HFFc6 (cell line): ENCODE results near the gene NPAS4. TPM values are rescaled to one million over a fixed set of nuclear protein-coding genes. Genes with fewer than 3 reads are reported as not detected.

Experiments used
- DNase-seq: peaks from one replicate; pipeline ENCODE4 v3.0.0-alpha.2; 2018
- H3K27ac Mint-ChIP-seq: 2 replicates; pipeline ENCODE4 v1.8.0; 2020; ENCODE audit warnings: mild to moderate bottlenecking, mixed read lengths
- H3K27me3 Mint-ChIP-seq: 2 replicates; pipeline ENCODE4 v1.8.0; 2021; ENCODE audit warnings: mild to moderate bottlenecking, moderate library complexity, mixed read lengths; ENCODE audit not compliant: insufficient read depth
- H3K36me3 Mint-ChIP-seq: 2 replicates; pipeline ENCODE4 v1.8.0; 2021; ENCODE audit warnings: low read depth, mixed read lengths
- H3K4me1 Mint-ChIP-seq: 2 replicates; pipeline ENCODE4 v1.8.0; 2020; ENCODE audit warnings: low read depth, mixed read lengths
- H3K4me3 Mint-ChIP-seq: 2 replicates; pipeline ENCODE4 v1.8.0; 2020; ENCODE audit warnings: mild to moderate bottlenecking, moderate library complexity, mixed read lengths
- H3K9me3 Mint-ChIP-seq: 2 replicates; pipeline ENCODE4 v1.8.0; 2020; ENCODE audit warnings: mild to moderate bottlenecking, mixed read lengths
- CTCF ChIP-seq: fragments of 200-600 bp; sonication (generic); IDR thresholded peaks from 2 replicates; pipeline ENCODE4 v1.5.0; 2021; ENCODE audit warnings: antibody characterized with exemption, mild to moderate bottlenecking
- total RNA-seq, 6 experiments: library from RNA; stranded (reverse); fragmentation: NEBNext Ultra II Directional; extraction: Animal tissue kit (Norgen Biotek cat#: 25700); gene quantifications; 2 replicates in 1 of 6; 3 replicates in 5 of 6; pipeline ENCODE4 v1.2.3, GENCODE V29; 2021

NPAS4 gene
- total RNA-seq, 6 experiments from 2014 or later: 0.14 to 0.36 (median 0.35) TPM; not detected in 3

GRCh38 chr11:66386171-66387069 is 34.4 kb upstream of the NPAS4 start:
- Mint-ChIP-seq H3K27me3 (peaks cover 10% of the 10 kb centered on the region), H3K36me3 (no peaks in the 10 kb centered on the region), H3K9me3 (no peaks in the 10 kb centered on the region), H3K4me1 (peaks cover 12% of the 10 kb centered on the region), H3K27ac (no peak overlapping the region), H3K4me3 (peak overlapping the region; percentile 75)
- peak; percentile 67 for DNase-seq
- peak; percentile 95 for TF ChIP-seq CTCF

GRCh38 chr11:66388780-66389386 is 32.0 kb upstream of the NPAS4 start:
- Mint-ChIP-seq H3K36me3 (no peaks in the 10 kb centered on the region), H3K27me3 (peaks cover 14% of the 10 kb centered on the region), H3K9me3 (no peaks in the 10 kb centered on the region), H3K4me3 (no peak overlapping the region), H3K27ac (no peak overlapping the region), H3K4me1 (peaks cover 12% of the 10 kb centered on the region)
- DNase-seq: peak; percentile 71
- TF ChIP-seq CTCF: peak; percentile 85

GRCh38 chr11:66391322-66391721 is 29.5 kb upstream of the NPAS4 start:
- no peak overlapping the region for H3K4me3 Mint-ChIP-seq
- DNase-seq: no peak
- no peaks in the 10 kb centered on the region for H3K36me3 Mint-ChIP-seq
- no peaks in the 10 kb centered on the region for H3K9me3 Mint-ChIP-seq
- H3K27me3 Mint-ChIP-seq: peaks cover 14% of the 10 kb centered on the region
- no peak overlapping the region for H3K27ac Mint-ChIP-seq
- no peak for TF ChIP-seq CTCF
- H3K4me1 Mint-ChIP-seq: peaks cover 7% of the 10 kb centered on the region

- no peaks in the 10 kb centered on the region for H3K36me3 Mint-ChIP-seq
- peaks cover 25% of the 10 kb centered on the region for H3K27me3 Mint-ChIP-seq
- TF ChIP-seq CTCF: no peak
- H3K27ac Mint-ChIP-seq: no peak overlapping the region
- no peak overlapping the region for H3K4me3 Mint-ChIP-seq
- DNase-seq: no peak
- H3K9me3 Mint-ChIP-seq: no peaks in the 10 kb centered on the region
- H3K4me1 Mint-ChIP-seq: 0 out of 2 replicates have a peak, but pooled peaks cover 3% of the 10 kb centered on the region
Measured at GRCh38 chr11:66393954-66394353, 26.9 kb upstream of the NPAS4 start.

- Mint-ChIP-seq H3K4me3 (no peak overlapping the region), H3K36me3 (no peaks in the 10 kb centered on the region), H3K9me3 (no peaks in the 10 kb centered on the region), H3K4me1 (no peaks in the 10 kb centered on the region), H3K27me3 (peaks cover 38% of the 10 kb centered on the region), H3K27ac (no peak overlapping the region)
- TF ChIP-seq CTCF: no peak
- DNase-seq: no peak
Measured at GRCh38 chr11:66407651-66408050, 13.2 kb upstream of the NPAS4 start.
